ENCODE results near the gene SCARB1.

- no peak for TF ChIP-seq CTCF (IDR thresholded peaks at IDR 0.05)
- no peak for TF ChIP-seq EZH2 (IDR thresholded peaks at IDR 0.05)
Observed at GRCh38 chr12:124754949-124755800, 108.5 kb downstream of the SCARB1 start.

Measured in neural progenitor cell (in vitro differentiated cells).